Activated effector memory CD4-positive, alpha-beta T cell treated with Interleukin-2 at 50 U/mL for 16 hours (primary cell): ENCODE measurements around the gene CDK5R2.

Experiments
- DNase-seq: peaks from one replicate; pipeline ENCODE4 v3.0.0-alpha.2; 2020

Gene CDK5R2

DNA sequence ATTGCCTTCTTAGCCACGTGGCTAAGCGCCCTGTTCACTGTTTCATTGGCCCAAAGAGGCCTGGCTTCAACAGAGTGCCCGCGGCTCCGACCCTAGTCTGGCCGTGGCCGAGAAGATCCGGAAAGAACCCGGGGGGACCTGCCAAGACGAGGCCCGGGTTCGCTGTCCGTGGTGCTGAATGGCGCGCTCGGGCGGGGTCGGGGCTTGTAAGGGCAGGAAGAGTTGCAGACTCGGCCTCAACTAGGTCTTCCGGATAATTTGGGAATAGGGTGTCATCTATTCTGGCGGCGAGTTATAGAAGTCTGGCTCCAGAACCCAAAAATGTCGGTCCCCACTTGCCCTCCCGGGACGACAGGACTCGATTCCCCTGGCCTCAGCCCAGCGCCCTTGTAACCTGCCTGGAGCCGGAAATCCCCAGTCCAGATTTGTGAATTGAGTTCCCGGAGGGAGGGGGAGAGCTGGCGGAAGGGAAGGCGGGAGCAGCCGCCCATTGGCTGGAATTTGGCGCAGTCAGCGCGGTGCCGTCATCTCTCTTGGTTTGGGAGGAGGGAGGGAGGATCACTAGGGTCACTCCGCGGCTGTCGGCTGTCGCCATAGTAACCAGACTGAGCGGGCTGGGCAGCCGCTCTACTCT is 3.5 kb downstream of the CDK5R2 start:
- DNase-seq, result no peak

DNA sequence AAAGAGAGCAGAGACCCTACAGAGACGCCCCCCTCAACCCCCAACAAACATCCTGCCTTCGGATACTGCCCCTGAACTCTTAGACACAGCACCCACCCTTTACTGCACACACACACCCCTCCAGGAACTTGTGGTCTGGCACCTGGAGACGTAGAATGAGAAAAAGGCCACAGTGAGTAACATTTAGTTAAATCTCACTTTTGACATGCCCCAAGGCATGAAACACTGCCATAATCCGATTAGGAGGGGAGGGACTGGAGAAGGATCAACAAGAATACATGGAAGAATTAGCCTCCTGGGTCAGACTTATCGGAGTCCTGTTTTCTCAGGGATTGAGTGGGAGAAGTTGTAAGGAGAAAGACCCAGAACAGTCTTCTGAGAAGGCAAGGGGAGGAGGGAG is 4.1 kb downstream of the CDK5R2 start:
- no peak for DNase-seq

- DNase-seq, result no peak
These were observed 4.7 kb downstream of the CDK5R2 start for GRCh38 chr2:218964041-218964771.

DNA sequence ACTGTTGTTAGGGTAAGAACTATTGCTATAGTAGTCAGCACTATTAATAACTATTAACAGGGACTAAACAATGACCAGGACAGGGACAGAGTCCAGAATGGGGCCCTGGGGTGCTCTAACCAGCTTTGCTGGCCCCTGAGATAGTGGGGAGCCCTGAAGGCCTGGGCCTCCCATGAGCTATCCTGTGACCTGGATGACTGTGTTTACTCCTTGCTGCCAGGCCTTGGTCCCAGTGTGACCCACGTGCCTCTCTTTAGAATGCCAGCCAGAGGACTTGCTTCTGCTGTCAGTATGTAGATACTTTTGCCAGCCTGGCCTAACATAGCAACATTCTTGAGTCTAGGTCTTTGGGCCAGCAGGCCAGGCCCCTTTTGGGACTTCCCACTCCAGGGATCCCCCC is 11.4 kb downstream of the CDK5R2 start:
- no peak for DNase-seq

- DNase-seq, result no peak
These were observed 15.8 kb downstream of the CDK5R2 start for GRCh38 chr2:218975060-218975777.

DNA sequence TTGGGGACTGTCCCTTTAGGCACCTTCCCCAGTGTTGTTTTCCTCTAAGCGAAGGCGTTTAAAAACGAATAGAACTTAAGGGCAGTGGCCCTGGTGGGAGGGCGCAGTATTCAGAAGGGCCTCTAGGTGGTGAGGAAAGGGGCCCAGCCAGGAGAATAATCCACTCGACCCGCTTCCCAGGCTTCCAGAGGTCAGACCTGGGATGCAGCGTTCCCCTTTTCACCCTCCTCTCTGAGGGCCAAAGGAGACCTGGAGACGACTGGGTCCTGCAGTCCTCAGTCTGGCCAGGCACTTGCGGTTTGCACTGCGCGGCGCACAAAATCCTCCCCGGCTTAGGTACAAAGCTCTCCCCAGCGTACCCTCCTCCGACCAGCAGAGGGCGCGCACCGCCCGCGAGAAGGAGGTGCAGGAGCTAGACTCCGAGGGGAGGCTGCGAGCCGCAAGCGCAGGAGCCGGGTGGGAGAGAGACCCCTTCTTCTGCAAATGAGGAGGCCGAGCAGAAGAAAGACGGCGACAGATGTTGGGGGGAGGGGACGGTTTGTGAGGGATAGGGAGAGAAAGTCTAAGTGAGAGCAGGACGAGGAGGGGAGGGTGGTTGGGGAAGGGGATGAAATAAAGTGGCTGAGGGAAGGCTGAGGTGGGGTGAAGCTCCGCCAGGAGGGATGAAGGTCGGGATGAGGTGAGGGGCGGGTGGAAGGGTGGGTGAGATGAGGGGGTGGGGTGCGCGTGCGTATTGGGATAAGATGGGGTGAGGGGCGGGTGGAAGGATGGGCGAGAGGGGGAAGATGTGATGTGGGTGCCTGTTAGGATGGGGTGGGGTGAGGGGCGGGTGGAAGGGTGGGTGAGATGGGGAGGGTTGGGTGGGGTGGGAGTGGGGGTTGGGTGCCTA is 20.6 kb downstream of the CDK5R2 start:
- peak; percentile 70 for DNase-seq

- DNase-seq, result no peak
These were observed 21.4 kb downstream of the CDK5R2 start for GRCh38 chr2:218980735-218981389.

GRCh38 chr2:218981390-218981880 is 22.0 kb downstream of the CDK5R2 start:
- no peak for DNase-seq

- DNase-seq, result no peak
These were observed 22.6 kb downstream of the CDK5R2 start for GRCh38 chr2:218981881-218982585.

- no peak for DNase-seq
These were observed 23.3 kb downstream of the CDK5R2 start for GRCh38 chr2:218982586-218983262.

DNA sequence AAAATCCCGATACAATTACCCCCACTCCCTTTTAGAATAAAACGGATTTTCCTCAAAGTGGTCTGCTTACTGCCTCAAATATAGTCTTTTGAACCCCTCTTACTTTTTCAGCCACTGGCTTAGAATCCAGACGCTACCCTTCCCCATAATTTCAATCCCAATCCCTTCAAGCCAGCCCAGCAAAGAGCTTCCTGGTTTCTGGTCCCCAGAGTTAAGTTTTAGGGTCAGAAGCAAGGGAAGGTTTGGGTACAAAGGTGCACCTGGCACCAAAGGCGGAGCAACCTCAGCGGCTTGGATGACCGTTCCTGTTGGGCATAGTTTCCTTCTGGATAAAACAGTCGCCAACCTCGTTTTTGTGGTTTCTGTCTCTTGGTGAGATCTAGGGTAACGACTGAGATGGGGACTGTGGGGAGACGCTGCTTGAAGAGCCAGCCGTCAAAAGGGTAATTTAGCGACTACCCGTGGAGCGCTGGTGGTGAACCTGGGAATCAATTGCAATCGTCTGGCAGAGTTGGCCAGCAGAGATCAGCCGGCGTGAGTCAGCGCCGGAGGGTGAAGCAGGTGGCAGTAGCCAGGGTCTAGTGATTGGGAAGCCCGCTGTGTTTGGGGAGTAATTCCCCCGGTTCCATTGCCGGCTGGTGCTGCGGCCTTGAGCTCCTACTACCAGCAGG is 23.9 kb downstream of the CDK5R2 start:
- no peak for DNase-seq

DNA sequence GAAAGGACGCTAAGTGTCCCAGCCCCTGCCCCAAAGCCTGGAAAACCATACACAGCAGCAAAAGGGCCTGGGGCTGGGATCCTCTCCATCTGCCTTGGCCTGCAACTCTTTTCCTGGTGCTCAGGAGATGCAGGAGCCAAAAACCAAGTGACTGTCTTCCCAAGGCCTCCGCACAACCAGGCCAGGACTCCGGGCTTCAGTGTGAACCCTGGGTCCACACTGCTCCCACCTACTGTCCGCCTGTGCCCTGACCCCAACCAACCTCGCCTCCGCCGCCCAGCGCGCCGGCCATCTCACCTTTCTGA is 24.4 kb downstream of the CDK5R2 start:
- DNase-seq, result no peak

DNA sequence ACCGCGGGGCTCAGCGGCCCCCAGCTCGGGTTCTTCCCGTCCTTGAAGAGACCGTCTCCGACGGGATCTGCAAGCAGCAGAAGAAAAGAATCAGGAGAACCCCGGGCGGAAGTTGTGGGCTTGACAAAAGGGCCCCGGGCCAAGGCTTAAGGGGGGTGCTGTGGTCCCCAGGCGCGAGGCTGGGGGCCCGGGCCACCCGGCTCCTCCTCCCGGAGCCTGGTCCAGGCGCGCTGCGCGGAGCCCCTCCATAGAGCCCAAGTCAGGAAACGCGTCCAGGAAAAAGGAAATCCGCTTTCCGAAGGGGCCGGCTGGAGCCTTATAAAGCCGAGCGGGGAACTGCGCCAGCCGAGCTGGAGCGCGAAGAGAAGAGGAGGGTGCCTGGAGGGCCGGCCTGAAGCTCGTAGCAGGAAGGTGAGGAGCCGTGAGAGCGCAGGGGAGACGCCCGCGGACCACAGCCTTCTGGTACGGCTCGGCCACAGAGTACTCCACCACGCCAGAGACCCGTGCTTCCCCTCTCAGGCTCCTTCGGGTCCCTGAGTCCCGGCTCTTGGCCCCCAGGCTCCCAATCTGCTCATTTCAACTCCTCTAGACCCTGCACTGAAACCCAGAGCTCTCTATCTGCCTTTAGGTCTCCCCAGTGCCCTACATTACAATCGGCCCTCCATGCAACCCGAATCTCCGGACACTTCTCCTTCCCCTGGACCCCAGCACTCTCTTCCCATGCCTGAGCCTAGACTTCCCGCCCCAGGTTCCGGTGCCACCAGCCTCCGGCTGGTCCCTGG is 25.0 kb downstream of the CDK5R2 start:
- DNase-seq, result no peak

- no peak for DNase-seq
These were observed 25.5 kb downstream of the CDK5R2 start, which contains the start of gene FEV for GRCh38 chr2:218985021-218985324. Gene FEV, minus strand, starts transcription at chr2:218985184. Its CDS starts 109 bp downstream, at chr2:218985075.

GRCh38 chr2:218985325-218986091 is 26.0 kb downstream of the CDK5R2 start:
- no peak for DNase-seq

DNA sequence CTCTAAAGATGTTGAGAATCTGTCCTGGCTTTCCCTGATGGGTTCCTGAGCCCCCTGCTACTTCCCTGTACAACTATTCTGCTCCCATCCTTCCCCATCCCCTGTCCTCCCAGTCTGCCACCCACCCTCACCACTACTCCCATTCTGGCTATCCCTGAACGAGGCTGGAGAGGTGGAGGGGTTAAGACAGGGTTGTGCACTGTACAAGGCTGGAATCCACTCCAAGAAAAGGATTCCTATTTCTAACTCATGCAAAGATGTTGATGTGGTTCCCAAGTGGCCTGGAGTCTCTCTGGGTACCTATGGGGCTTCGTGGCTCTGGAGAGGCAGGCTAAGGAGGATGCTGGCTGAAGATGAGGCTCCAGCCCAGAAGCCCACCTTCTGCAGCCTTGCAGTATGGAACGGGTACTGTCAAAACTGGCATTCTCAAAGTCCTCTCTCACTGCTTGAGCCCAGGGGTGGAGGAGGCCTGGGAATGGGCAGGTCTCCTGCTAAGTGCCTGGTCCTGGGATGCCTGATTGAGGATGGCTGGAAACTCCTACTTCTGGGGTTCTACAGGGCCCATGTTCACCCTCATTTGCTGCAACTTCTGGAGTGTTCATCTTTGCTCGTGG is 26.8 kb downstream of the CDK5R2 start:
- DNase-seq, result no peak

GRCh38 chr2:218988164-218988563 is 28.7 kb downstream of the CDK5R2 start:
- DNase-seq, result no peak

GRCh38 chr2:218988650-218989049 is 29.2 kb downstream of the CDK5R2 start:
- DNase-seq, result no peak

GRCh38 chr2:218990052-218990451 is 30.6 kb downstream of the CDK5R2 start:
- DNase-seq, result no peak
